SH-SY5Y (cell line): ENCODE data around the gene FAM222A.

ENCODE experiments used
- GATA2 ChIP-seq: IDR thresholded peaks from 2 replicates; pipeline ENCODE4 v1.6.1; 2011; ENCODE audit warnings: mild to moderate bottlenecking, low read depth, low read length
- GATA3 ChIP-seq: IDR thresholded peaks from 2 replicates; pipeline ENCODE4 v1.6.1; 2011; ENCODE audit warnings: low read depth, mild to moderate bottlenecking, low read length, moderate library complexity

- TF ChIP-seq GATA3 (no peak), GATA2 (no peak)
These were observed 27.8 kb upstream of the FAM222A start for GRCh38 chr12:109685574-109686447.
